Ascending aorta (tissue), 2 donors: ENCODE data around the gene SSH2. TPM values are rescaled to one million over a fixed set of nuclear protein-coding genes. Genes with fewer than 3 reads are reported as not detected.
A peak's percentile ranks its signal among the peaks of the same experiment; 100 is the strongest.

Experiments
- DNase-seq, 2 donors: peaks; one replicate each; pipeline ENCODE4 v3.0.0-alpha.2; 2019; ENCODE audit warnings: low spot score in 2 of 2
- H3K27ac ChIP-seq, 2 donors: fragments of 200-600 bp; sonication (generic); one replicate each; pipeline ENCODE4 v1.5.1; 2016 to 2017; ENCODE audit warnings: mild to moderate bottlenecking in 1 of 2
- H3K27me3 ChIP-seq: fragments of 200-600 bp; sonication (generic); one replicate; pipeline ENCODE4 v1.5.1; 2017
- H3K36me3 ChIP-seq, 2 donors: fragments of 200-600 bp; sonication (generic); one replicate each; pipeline ENCODE4 v1.5.1; 2016
- H3K4me1 ChIP-seq, 2 donors: fragments of 200-600 bp; sonication (generic); one replicate each; pipeline ENCODE4 v1.5.1; 2016 to 2017; ENCODE audit warnings: mild to moderate bottlenecking in 1 of 2
- H3K4me3 ChIP-seq, 2 donors: fragments of 200-600 bp; sonication (generic); one replicate each; pipeline ENCODE4 v1.5.1; 2016 to 2017; ENCODE audit warnings: mild to moderate bottlenecking in 1 of 2
- H3K9me3 ChIP-seq, 2 donors: fragments of 200-600 bp; sonication (generic); one replicate each; pipeline ENCODE4 v1.5.1; 2016
- intact Hi-C: fragments of 100-400 bp; cut with DNase I; formaldehyde crosslinking; loops from one replicate; pipeline ENCODE4 v1.15.1; 2023
- total RNA-seq: library from RNA; depleted of rRNA; stranded (reverse); fragments of >200 nt; gene quantifications from one replicate; pipeline ENCODE4 v1.1.0, GENCODE V29; 2016
- TF ChIP-seq, protein P1 (sequence below), 3 experiments: fragments of 200-600 bp in 2 of 3; fragments of 450-650 bp in 1 of 3; sonication (generic) in 2 of 3; IDR thresholded peaks; one replicate each; pipeline ENCODE4 v1.5.1; 2016 to 2019; ENCODE audit warnings: antibody characterized with exemption in 3 of 3, mild to moderate bottlenecking in 1 of 3, moderate library complexity in 1 of 3

SSH2 gene
- total RNA-seq, 1 donor from 2014 or later = 7.9 TPM

- Histone ChIP-seq H3K27me3 (no peaks in the 10 kb centered on the region), H3K4me1 (peaks cover 15 to 38% of the 10 kb centered on the region in 2 donors), H3K27ac (no peak overlapping the region), H3K36me3 (no peaks in the 10 kb centered on the region), H3K4me3 (peak overlapping the region; percentile 34 to 47), H3K9me3 (no peaks in the 10 kb centered on the region)
- intact Hi-C loops = loop anchor here (1.0 kb wide), 1 partner anchor 34 kb away; no protein-coding TSS in a partner anchor
- DNase-seq = no peak
- TF ChIP-seq, protein P1, sequence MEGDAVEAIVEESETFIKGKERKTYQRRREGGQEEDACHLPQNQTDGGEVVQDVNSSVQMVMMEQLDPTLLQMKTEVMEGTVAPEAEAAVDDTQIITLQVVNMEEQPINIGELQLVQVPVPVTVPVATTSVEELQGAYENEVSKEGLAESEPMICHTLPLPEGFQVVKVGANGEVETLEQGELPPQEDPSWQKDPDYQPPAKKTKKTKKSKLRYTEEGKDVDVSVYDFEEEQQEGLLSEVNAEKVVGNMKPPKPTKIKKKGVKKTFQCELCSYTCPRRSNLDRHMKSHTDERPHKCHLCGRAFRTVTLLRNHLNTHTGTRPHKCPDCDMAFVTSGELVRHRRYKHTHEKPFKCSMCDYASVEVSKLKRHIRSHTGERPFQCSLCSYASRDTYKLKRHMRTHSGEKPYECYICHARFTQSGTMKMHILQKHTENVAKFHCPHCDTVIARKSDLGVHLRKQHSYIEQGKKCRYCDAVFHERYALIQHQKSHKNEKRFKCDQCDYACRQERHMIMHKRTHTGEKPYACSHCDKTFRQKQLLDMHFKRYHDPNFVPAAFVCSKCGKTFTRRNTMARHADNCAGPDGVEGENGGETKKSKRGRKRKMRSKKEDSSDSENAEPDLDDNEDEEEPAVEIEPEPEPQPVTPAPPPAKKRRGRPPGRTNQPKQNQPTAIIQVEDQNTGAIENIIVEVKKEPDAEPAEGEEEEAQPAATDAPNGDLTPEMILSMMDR (IDR thresholded peaks at IDR 0.05) = no peak
Measured at GRCh38 chr17:29613856-29614255, 316.2 kb downstream of the SSH2 start.

DNA sequence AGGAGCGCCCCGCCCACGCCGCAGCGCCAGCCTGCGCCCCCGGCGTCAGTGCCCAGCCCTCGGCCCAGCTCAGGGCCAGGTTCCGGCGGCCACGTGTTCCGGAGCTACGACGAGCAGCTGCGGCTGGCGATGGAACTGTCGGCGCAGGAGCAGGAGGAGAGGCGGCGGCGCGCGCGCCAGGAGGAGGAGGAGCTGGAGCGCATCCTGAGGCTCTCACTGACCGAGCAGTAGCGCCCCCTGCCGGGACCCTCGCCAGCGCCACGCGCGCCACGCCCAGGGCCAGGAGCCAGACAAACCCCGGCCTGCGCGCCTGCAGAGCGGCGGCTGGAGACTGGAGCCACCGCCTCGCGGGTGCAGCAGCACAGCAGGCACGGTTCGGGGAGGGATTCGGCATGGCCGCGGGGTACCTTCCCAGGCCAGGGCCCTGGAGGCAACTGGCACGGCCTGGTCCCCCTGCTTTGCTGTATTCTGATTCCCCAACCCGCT, 316.6 kb downstream of the SSH2 start:
- Histone ChIP-seq H3K4me3 (peak overlapping the region; percentile 34 to 47), H3K36me3 (no peaks in the 10 kb centered on the region), H3K27me3 (no peaks in the 10 kb centered on the region), H3K9me3 (no peaks in the 10 kb centered on the region), H3K4me1 (peaks cover 15 to 38% of the 10 kb centered on the region in 2 donors), H3K27ac (peak overlapping the region in 1 of 2 donors; percentile 24)
- DNase-seq = peak; percentile 66 to 96
- intact Hi-C loops = loop anchor here (1.0 kb wide), 1 partner anchor 33 kb away; no protein-coding TSS in a partner anchor
- TF ChIP-seq, protein P1 (IDR thresholded peaks at IDR 0.05) = peak; percentile 82 to 93 (median 87)

DNA sequence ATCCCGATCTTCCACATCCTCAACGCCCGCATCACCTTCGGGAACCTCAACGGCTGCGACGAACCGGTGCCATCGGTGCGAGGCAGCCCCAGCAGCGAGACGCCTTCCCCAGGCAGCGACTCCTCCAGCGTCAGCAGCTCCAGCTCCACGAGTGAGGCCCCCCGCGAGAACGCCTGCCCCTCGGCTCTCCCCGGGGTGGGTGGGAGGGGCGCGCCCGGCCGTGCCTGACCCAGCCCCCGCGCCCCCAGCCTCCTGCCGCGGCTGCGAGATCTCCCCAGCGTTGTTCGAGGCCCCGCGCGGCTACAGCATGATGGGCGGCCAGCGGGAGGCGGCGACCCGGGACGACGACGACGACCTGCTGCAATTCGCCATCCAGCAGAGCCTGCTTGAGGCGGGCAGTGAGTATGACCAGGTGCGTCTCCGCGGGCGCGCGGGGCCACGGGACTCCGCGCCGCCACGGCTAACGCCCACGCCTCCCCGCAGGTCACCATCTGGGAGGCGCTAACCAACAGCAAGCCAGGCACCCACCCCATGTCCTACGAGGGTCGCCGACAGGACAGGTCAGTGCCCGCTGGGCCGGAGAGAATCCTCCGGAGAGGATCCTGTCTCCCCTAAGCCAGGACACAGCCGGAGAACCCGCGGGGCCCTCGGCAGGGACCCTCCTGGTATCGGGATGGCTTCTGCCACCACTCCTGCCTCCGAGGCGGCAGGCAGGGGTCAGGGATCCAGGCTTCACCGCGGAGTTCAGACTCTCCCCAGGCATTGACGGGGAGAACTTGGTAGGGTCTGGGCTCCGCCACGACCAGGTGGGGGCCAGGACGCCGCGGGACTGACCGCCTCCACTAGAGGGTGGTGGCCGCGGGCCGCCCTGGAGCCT, 317.4 kb downstream of the SSH2 start:
- Histone ChIP-seq H3K27ac (peak overlapping the region in 1 of 2 donors; percentile 24), H3K27me3 (no peaks in the 10 kb centered on the region), H3K36me3 (no peaks in the 10 kb centered on the region), H3K4me1 (peaks cover 14 to 34% of the 10 kb centered on the region in 2 donors), H3K4me3 (peak overlapping the region in 1 of 2 donors; percentile 47), H3K9me3 (no peaks in the 10 kb centered on the region)
- intact Hi-C loops = loop anchor here (1.0 kb wide), 1 partner anchor 32 kb away; no protein-coding TSS in a partner anchor
- no peak for DNase-seq
- TF ChIP-seq, protein P1 (IDR thresholded peaks at IDR 0.05) = no peak

GRCh38 chr17:29612094-29612403, 318.0 kb downstream of the SSH2 start:
- H3K36me3 ChIP-seq = no peaks in the 10 kb centered on the region
- DNase-seq = no peak
- TF ChIP-seq, protein P1 (IDR thresholded peaks at IDR 0.05) = no peak
- peaks cover 8 to 28% of the 10 kb centered on the region in 2 donors for H3K4me1 ChIP-seq
- no peaks in the 10 kb centered on the region for H3K27me3 ChIP-seq
- no peaks in the 10 kb centered on the region for H3K9me3 ChIP-seq
- intact Hi-C loops = no loop called here
- H3K4me3 ChIP-seq = no peak overlapping the region
- H3K27ac ChIP-seq = no peak overlapping the region

DNA sequence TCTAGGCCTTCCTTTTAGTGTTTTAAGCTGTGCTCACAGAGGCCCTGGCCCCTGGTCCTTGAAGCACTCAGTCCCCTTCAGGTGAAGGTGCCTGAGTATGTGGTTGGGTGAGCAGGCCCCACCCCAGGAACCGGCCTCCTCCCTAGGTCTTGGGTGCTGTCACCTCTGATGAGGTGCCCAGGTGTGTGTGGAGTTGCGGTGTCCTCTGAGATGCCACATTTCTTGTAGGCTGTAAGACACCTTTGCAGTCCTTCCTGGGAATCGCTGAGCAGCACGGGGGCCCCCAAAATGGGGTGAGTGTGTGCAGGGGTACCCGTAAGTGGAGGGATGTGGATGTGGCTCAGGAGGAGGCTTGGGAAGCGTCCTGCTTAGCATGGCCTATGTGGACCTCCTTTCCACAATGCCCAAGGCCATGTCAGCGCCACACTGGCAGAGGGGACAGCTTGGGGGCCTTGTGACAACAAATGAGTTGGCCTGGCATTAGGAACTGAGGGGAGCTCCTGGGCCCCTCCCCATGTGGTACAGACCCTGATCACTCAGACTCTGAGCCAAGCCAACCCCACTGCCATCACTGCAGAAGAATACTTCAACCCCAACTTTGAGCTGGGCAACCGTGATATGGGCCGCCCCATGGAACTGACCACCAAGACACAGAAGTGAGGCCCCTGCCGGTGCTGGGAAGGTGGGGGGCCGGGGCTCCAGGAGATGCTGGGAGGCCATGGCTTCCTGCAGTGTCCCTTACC, 318.5 kb downstream of the SSH2 start:
- TF ChIP-seq, protein P1 (IDR thresholded peaks at IDR 0.05) = no peak
- DNase-seq = no peak

More for the DNA sequence above, 318.5 kb downstream of the SSH2 start:
- intact Hi-C loops = no loop called here
- no peaks in the 10 kb centered on the region for H3K27me3 ChIP-seq
- H3K9me3 ChIP-seq = no peaks in the 10 kb centered on the region
- no peak overlapping the region for H3K4me3 ChIP-seq
- no peak overlapping the region for H3K27ac ChIP-seq
- H3K4me1 ChIP-seq = peaks cover 8 to 23% of the 10 kb centered on the region in 2 donors
- H3K36me3 ChIP-seq = no peaks in the 10 kb centered on the region
